Inflammatory macrophage (primary cell): ENCODE data around the gene PDIK1L.

Experiments
- DNase-seq, 2 donors: peaks; one replicate each; pipeline ENCODE4 v3.0.0-alpha.2; 2020 to 2022

PDIK1L gene

GRCh38 chr1:26171084-26172072 lies 59.8 kb downstream of the PDIK1L start, which contains the start of gene ZNF593OS:
Gene ZNF593OS (minus strand): TSS chr1:26171832. CDS start chr1:26171661, 171 bp downstream.
- DNase-seq: no peak
